PC-9 (cell line): Measurements from ENCODE around the gene PDK4. TPM values are rescaled to one million over a fixed set of nuclear protein-coding genes. Genes with fewer than 3 reads are reported as not detected.

ENCODE experiments used
- BruUV-seq: library from RNA; stranded (reverse); fragments of 400-500 nt; replicated peaks from 2 replicates; lab custom pipeline; 2021; lab: Mats Ljungman, UMichigan
- CTCF ChIA-PET: fragments of 300-600 bp; sonication (Branson Sonifier 250); formaldehyde crosslinking; loops from one replicate; lab custom pipeline; 2022; ENCODE audit warnings: antibody characterized with exemption; lab: Charles Lee
- POLR2A ChIA-PET: fragments of 300-600 bp; sonication (Branson Sonifier 250); formaldehyde crosslinking; loops from one replicate; lab custom pipeline; 2022; ENCODE audit warnings: antibody characterized with exemption; ENCODE audit not compliant: unreplicated experiment; lab: Charles Lee
- DNase-seq, 2 experiments: peaks; one replicate each; pipeline versions ENCODE4 v3.0.0 to v3.0.0-alpha.2; 2015 to 2022; ENCODE audit warnings: mixed read lengths in 1 of 2
- H2AFZ ChIP-seq: fragments of 200-600 bp; sonication (generic); 2 replicates; pipeline ENCODE4 v1.8.1; 2017; ENCODE audit warnings: antibody characterized with exemption
- H3F3A ChIP-seq: fragments of 200-600 bp; sonication (generic); 2 replicates; pipeline ENCODE4 v1.8.1; 2017; ENCODE audit warnings: antibody characterized with exemption, mild to moderate bottlenecking, low read depth; ENCODE audit not compliant: insufficient read depth
- H3K27ac ChIP-seq: fragments of 200-600 bp; sonication (generic); 2 replicates; pipeline ENCODE4 v1.6.1; 2016; ENCODE audit warnings: mixed run types
- H3K27me3 ChIP-seq: fragments of 200-600 bp; sonication (generic); 2 replicates; pipeline ENCODE4 v1.6.1; 2016; ENCODE audit warnings: low read depth, mixed run types; ENCODE audit not compliant: insufficient read depth
- H3K36me3 ChIP-seq: fragments of 200-600 bp; sonication (generic); 2 replicates; pipeline ENCODE4 v1.6.1; 2016; ENCODE audit warnings: low read depth, mixed run types
- H3K4me1 ChIP-seq: fragments of 200-600 bp; sonication (generic); replicated peaks from 2 replicates; pipeline ENCODE4 v1.6.1; 2016; ENCODE audit warnings: mixed run types; ENCODE audit not compliant: insufficient read depth
- H3K4me2 ChIP-seq: fragments of 200-600 bp; sonication (generic); 2 replicates; pipeline ENCODE4 v1.6.1; 2017; ENCODE audit warnings: mixed run types
- H3K4me3 ChIP-seq: fragments of 200-600 bp; sonication (generic); 2 replicates; pipeline ENCODE4 v1.6.1; 2016; ENCODE audit warnings: mixed run types
- H3K79me2 ChIP-seq: fragments of 200-600 bp; sonication (generic); 2 replicates; pipeline ENCODE4 v1.6.1; 2017; ENCODE audit warnings: low read depth, mixed run types
- H3K9me2 ChIP-seq: fragments of 200-600 bp; sonication (generic); 2 replicates; pipeline ENCODE4 v1.8.1; 2017; ENCODE audit warnings: mild to moderate bottlenecking; ENCODE audit not compliant: insufficient read depth
- H3K9me3 ChIP-seq: fragments of 200-600 bp; sonication (generic); 2 replicates; pipeline ENCODE4 v1.8.1; 2016; ENCODE audit warnings: low read depth; ENCODE audit not compliant: insufficient read depth
- H4K20me1 ChIP-seq: fragments of 200-600 bp; sonication (generic); 2 replicates; pipeline ENCODE4 v1.8.1; 2017; ENCODE audit not compliant: insufficient read depth
- CTCF ChIP-seq: fragments of 200-600 bp; sonication (generic); conservative IDR thresholded peaks from 2 replicates; pipeline ENCODE4 v1.6.1; 2017; ENCODE audit warnings: mixed run types, antibody characterized with exemption, mild to moderate bottlenecking, moderate library complexity
- EZH2 ChIP-seq: fragments of 200-600 bp; sonication (generic); IDR thresholded peaks from 2 replicates; pipeline ENCODE4 v1.8.0; 2017; ENCODE audit warnings: antibody characterized with exemption, low read depth
- intact Hi-C: fragments of 100-400 bp; cut with micrococcal nuclease; formaldehyde crosslinking; loops from one replicate; pipeline ENCODE4 v1.10.0; 2022; ENCODE audit not compliant: unreplicated experiment
- total RNA-seq: library from RNA; stranded (reverse); gene quantifications from 2 replicates; pipeline ENCODE4 v1.2.3, GENCODE V29; 2021

Gene PDK4
- total RNA-seq, 1 experiment from 2014 or later, result 4.8 TPM

GRCh38 chr7:95589766-95590165 lies 6.5 kb downstream of the PDK4 start:
- Histone ChIP-seq H4K20me1 (no peaks in the 10 kb centered on the region), H3K4me1 (no peaks in the 10 kb centered on the region), H3K9me3 (no peaks in the 10 kb centered on the region), H3K27me3 (no peaks in the 10 kb centered on the region), H2AFZ (no peak overlapping the region), H3K27ac (no peak overlapping the region), H3K79me2 (no peaks in the 10 kb centered on the region), H3F3A (peaks cover 4% of the 10 kb centered on the region; the same call in 1 of the 2 replicates), H3K36me3 (peaks cover 8% of the 10 kb centered on the region; the same call in 1 of the 2 replicates), H3K4me3 (no peak overlapping the region), H3K9me2 (no peaks in the 10 kb centered on the region), H3K4me2 (no peak overlapping the region)
- ChIA-PET POLR2A (no interaction called here), CTCF (no interaction called here)
- TF ChIP-seq CTCF (no peak), EZH2 (no peak)
- intact Hi-C loops, result no loop called here
- no peak for DNase-seq
- BruUV-seq, result no TSS peak

DNA sequence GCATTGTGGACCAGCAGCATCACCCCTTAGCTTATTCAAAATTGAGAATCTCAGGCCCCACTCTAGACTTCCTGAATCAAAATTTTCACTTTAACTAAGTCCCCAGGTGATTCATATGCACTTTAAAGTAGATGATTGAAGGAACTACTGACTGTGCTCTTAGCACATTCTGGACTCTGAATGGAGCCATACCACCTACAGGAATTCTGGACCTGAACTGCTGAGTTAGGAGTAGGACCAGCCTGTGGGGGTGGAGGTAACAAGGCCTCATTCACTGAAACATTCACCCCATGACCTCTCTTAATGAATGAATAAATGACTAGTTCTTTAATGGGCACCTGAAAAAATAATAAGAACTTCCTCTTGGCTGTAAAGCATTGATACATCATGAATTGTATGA lies 7.3 kb downstream of the PDK4 start:
- H3K27me3 ChIP-seq, result no peaks in the 10 kb centered on the region
- no peak overlapping the region for H3K4me3 ChIP-seq
- H3F3A ChIP-seq, result peaks cover 4% of the 10 kb centered on the region; the same call in 1 of the 2 replicates
- TF ChIP-seq EZH2 (no peak), CTCF (no peak)
- H3K9me2 ChIP-seq, result no peaks in the 10 kb centered on the region
- POLR2A ChIA-PET, result interaction anchor here (0.6 kb wide), 1 partner anchor 97 kb away, joined by 3 read pairs; no protein-coding TSS in a partner anchor
- BruUV-seq, result no TSS peak
- H4K20me1 ChIP-seq, result no peaks in the 10 kb centered on the region
- H3K36me3 ChIP-seq, result peaks cover 9% of the 10 kb centered on the region; the same call in 1 of the 2 replicates
- no peak overlapping the region for H3K4me2 ChIP-seq
- CTCF ChIA-PET, result no interaction called here
- no peak for DNase-seq
- no peaks in the 10 kb centered on the region for H3K4me1 ChIP-seq
- H3K9me3 ChIP-seq, result no peaks in the 10 kb centered on the region
- no peaks in the 10 kb centered on the region for H3K79me2 ChIP-seq
- intact Hi-C loops, result no loop called here
- H3K27ac ChIP-seq, result no peak overlapping the region
- H2AFZ ChIP-seq, result no peak overlapping the region

DNA sequence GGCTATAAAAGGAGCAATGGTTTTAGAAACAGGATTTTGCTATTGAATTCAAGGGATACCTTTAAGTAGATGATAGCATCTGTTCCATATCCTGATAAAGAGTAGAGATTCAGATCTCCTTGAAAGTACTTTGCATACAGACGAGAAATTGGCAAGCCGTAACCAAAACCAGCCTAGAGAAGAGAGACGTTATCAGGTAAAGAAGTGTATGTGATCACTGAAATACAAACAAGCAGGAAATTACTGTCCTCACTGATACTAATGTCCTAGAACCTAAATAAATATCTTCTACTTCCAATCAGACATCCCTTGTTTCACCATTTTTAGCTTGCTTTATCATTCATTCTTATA lies 9.4 kb downstream of the PDK4 start:
- no peak for TF ChIP-seq EZH2
- no peak overlapping the region for H3K4me2 ChIP-seq
- no peaks in the 10 kb centered on the region for H3K27me3 ChIP-seq
- intact Hi-C loops, result no loop called here
- H2AFZ ChIP-seq, result no peak overlapping the region
- no peaks in the 10 kb centered on the region for H3K9me3 ChIP-seq
- ChIA-PET CTCF (no interaction called here), POLR2A (no interaction called here)
- no TSS peak for BruUV-seq
- no peaks in the 10 kb centered on the region for H4K20me1 ChIP-seq
- no peak for DNase-seq
- H3K4me1 ChIP-seq, result no peaks in the 10 kb centered on the region
- no peak overlapping the region for H3K4me3 ChIP-seq
- no peaks in the 10 kb centered on the region for H3K9me2 ChIP-seq
- no peak overlapping the region for H3K27ac ChIP-seq
- no peaks in the 10 kb centered on the region for H3K79me2 ChIP-seq
- peaks cover 9% of the 10 kb centered on the region; the same call in 1 of the 2 replicates for H3K36me3 ChIP-seq
- 0 out of 2 replicates have a peak, but pooled peaks cover 4% of the 10 kb centered on the region for H3F3A ChIP-seq

- H4K20me1 ChIP-seq, result no peaks in the 10 kb centered on the region
- TF ChIP-seq CTCF (no peak), EZH2 (no peak)
- H3K36me3 ChIP-seq, result peaks cover 9% of the 10 kb centered on the region; the same call in 1 of the 2 replicates
- H3K79me2 ChIP-seq, result no peaks in the 10 kb centered on the region
- H3K9me3 ChIP-seq, result no peaks in the 10 kb centered on the region
- H3K4me1 ChIP-seq, result no peaks in the 10 kb centered on the region
- no peak overlapping the region for H3K4me3 ChIP-seq
- BruUV-seq, result no TSS peak
- DNase-seq, result no peak
- ChIA-PET POLR2A (interaction anchor here (0.6 kb wide), 1 partner anchor 94 kb away, joined by 6 read pairs; no protein-coding TSS in a partner anchor), CTCF (no interaction called here)
- no peaks in the 10 kb centered on the region for H3K27me3 ChIP-seq
- no peak overlapping the region for H2AFZ ChIP-seq
- H3F3A ChIP-seq, result 0 out of 2 replicates have a peak, but pooled peaks cover under 1% of the 10 kb centered on the region
- no peak overlapping the region for H3K4me2 ChIP-seq
- intact Hi-C loops, result no loop called here
- H3K9me2 ChIP-seq, result no peaks in the 10 kb centered on the region
- H3K27ac ChIP-seq, result no peak overlapping the region
Observed at GRCh38 chr7:95585426-95585789, 10.9 kb downstream of the PDK4 start.
